ENCODE data around the gene ZCCHC4.

ZCCHC4 gene

GRCh38 chr4:25402521-25402920 is 89.9 kb downstream of the ZCCHC4 start:
- TF ChIP-seq ZNF707 (tag by site-specific recombination; IDR thresholded peaks at IDR 0.05) (no peak), ZBTB21 (tag by site-specific recombination; IDR thresholded peaks at IDR 0.05) (no peak), SP2 (tag by site-specific recombination; IDR thresholded peaks at IDR 0.05) (no peak), FEZF1 (tag by site-specific recombination; IDR thresholded peaks at IDR 0.05) (no peak), ZNF121 (tag by site-specific recombination; IDR thresholded peaks at IDR 0.05) (no peak), ZNF548 (tag by site-specific recombination; IDR thresholded peaks at IDR 0.05) (no peak), ZNF585B (tag by site-specific recombination; IDR thresholded peaks at IDR 0.05) (no peak), ZNF155 (tag by site-specific recombination; IDR thresholded peaks at IDR 0.05) (no peak), ZNF184 (tag by site-specific recombination; IDR thresholded peaks at IDR 0.05) (no peak), REST (tag by site-specific recombination; IDR thresholded peaks at IDR 0.05) (no peak), ZSCAN23 (tag by site-specific recombination; IDR thresholded peaks at IDR 0.05) (no peak), PRDM2 (tag by site-specific recombination; IDR thresholded peaks at IDR 0.05; ENCODE audit: borderline replicate concordance) (no peak), ZBTB10 (tag by site-specific recombination; IDR thresholded peaks at IDR 0.05) (no peak), ZNF18 (tag by site-specific recombination; IDR thresholded peaks at IDR 0.05) (no peak), OSR2 (tag by site-specific recombination; IDR thresholded peaks at IDR 0.05) (no peak), ZNF433 (tag by site-specific recombination; IDR thresholded peaks at IDR 0.05; ENCODE audit: low read depth) (no peak), ZNF311 (tag by site-specific recombination; IDR thresholded peaks at IDR 0.05; ENCODE audit: borderline replicate concordance) (no peak), ZNF580 (tag by site-specific recombination; IDR thresholded peaks at IDR 0.05) (no peak)
- Histone ChIP-seq H3K27ac (ENCODE audit: extremely low read depth, low read depth, low read length) (no peak overlapping the region), H3K4me1 (ENCODE audit: control insufficient read depth, insufficient read depth, low read length) (no peaks in the 10 kb centered on the region), H3K4me3 (ENCODE audit: low read depth, low read length) (no peak overlapping the region), H3K36me3 (ENCODE audit: control insufficient read depth in 2 of 2, insufficient read depth in 1 of 2, low read length in 2 of 2) (peaks cover 6 to 76% of the 10 kb centered on the region in 2 experiments), H3K9me3 (ENCODE audit: control insufficient read depth, insufficient read depth, low read depth, low read length) (no peaks in the 10 kb centered on the region)
- CTCF ChIA-PET: interaction anchor here (0.6 to 0.8 kb wide), 2 partner anchors 37 to 368 kb away, joined by 4 to 6 read pairs; no protein-coding TSS in a partner anchor
- POLR2A ChIA-PET: no interaction called here
